GM12878 (cell line): ENCODE measurements around the gene ADCY5.

Source experiments
- CEBPB ChIP-seq, 2 experiments: fragments of 150-350 bp in 1 of 2; IDR thresholded peaks; 2 replicates each; pipeline ENCODE4 v1.6.1; 2012 to 2014; ENCODE audit warnings: low read depth in 2 of 2, low read length in 2 of 2, borderline replicate concordance in 1 of 2, inconsistent platforms in 1 of 2
- CREM ChIP-seq: IDR thresholded peaks from 2 replicates; pipeline ENCODE4 v1.6.1; 2014; ENCODE audit warnings: antibody characterized with exemption, low read depth
- EP300 ChIP-seq, 2 experiments: fragments of 150-350 bp in 1 of 2; IDR thresholded peaks; 2 replicates each; pipeline ENCODE4 v1.6.1; 2011 to 2012; ENCODE audit warnings: low read depth in 2 of 2, low read length in 2 of 2, borderline replicate concordance in 1 of 2, improper control_type of control experiment in 1 of 2, inconsistent platforms in 1 of 2; ENCODE audit not compliant: control insufficient read depth in 1 of 2
- EZH2 ChIP-seq: IDR thresholded peaks from 2 replicates; pipeline ENCODE4 v1.6.1; 2012; ENCODE audit warnings: low read depth, mild to moderate bottlenecking, control low read depth, inconsistent platforms, low read length, borderline replicate concordance; ENCODE audit not compliant: control insufficient read depth
- FOXK2 ChIP-seq: fragments of 450-650 bp; IDR thresholded peaks from 2 replicates; pipeline ENCODE4 v1.6.1; 2017; ENCODE audit warnings: mild to moderate bottlenecking, moderate library complexity
- MYB ChIP-seq: fragments of 150-350 bp; IDR thresholded peaks from 2 replicates; pipeline ENCODE4 v1.6.1; 2014; ENCODE audit warnings: mild to moderate bottlenecking, low read depth, low read length, borderline replicate concordance
- RFX5 ChIP-seq: IDR thresholded peaks from 2 replicates; pipeline ENCODE4 v1.6.1; 2011; ENCODE audit warnings: low read depth, low read length, improper control_type of control experiment
- ZZZ3 ChIP-seq: IDR thresholded peaks from 2 replicates; pipeline ENCODE4 v1.6.1; 2011; ENCODE audit warnings: low read depth; ENCODE audit not compliant: control insufficient read depth, insufficient read length
- TF ChIP-seq, protein P1 (sequence below), 3 experiments: IDR thresholded peaks in 2 of 3; conservative IDR thresholded peaks in 1 of 3; 2 replicates each; pipeline ENCODE4 v1.5.1; 2011; ENCODE audit warnings: low read depth in 3 of 3, low read length in 3 of 3, mild to moderate bottlenecking in 3 of 3, control low read depth in 2 of 3, moderate library complexity in 2 of 3, inconsistent platforms in 1 of 3, mixed read lengths in 1 of 3; ENCODE audit not compliant: control insufficient read depth in 2 of 3, insufficient read depth in 1 of 3; ENCODE audit errors: extremely low read depth in 1 of 3
- TF ChIP-seq, protein P2 (sequence below): fragments of 450-650 bp; IDR thresholded peaks from 2 replicates; pipeline ENCODE4 v1.6.1; 2017; ENCODE audit warnings: mild to moderate bottlenecking

GRCh38 chr3:123412811-123413604 lies 35.9 kb downstream of the ADCY5 start:
- TF ChIP-seq MYB, result no peak
- TF ChIP-seq CEBPB (IDR thresholded peaks at IDR 0.05; ENCODE audit: borderline replicate concordance in 1 of 2, low read depth in 2 of 2, low read length in 2 of 2), result no peak
- TF ChIP-seq EZH2, result no peak
- TF ChIP-seq, protein P1, sequence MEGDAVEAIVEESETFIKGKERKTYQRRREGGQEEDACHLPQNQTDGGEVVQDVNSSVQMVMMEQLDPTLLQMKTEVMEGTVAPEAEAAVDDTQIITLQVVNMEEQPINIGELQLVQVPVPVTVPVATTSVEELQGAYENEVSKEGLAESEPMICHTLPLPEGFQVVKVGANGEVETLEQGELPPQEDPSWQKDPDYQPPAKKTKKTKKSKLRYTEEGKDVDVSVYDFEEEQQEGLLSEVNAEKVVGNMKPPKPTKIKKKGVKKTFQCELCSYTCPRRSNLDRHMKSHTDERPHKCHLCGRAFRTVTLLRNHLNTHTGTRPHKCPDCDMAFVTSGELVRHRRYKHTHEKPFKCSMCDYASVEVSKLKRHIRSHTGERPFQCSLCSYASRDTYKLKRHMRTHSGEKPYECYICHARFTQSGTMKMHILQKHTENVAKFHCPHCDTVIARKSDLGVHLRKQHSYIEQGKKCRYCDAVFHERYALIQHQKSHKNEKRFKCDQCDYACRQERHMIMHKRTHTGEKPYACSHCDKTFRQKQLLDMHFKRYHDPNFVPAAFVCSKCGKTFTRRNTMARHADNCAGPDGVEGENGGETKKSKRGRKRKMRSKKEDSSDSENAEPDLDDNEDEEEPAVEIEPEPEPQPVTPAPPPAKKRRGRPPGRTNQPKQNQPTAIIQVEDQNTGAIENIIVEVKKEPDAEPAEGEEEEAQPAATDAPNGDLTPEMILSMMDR (IDR thresholded peaks at IDR 0.05 in 2 of 3, conservative IDR thresholded peaks at IDR 0.05 in 1 of 3; ENCODE audit: control insufficient read depth in 2 of 3, extremely low read depth in 1 of 3, insufficient read depth in 1 of 3, low read depth in 3 of 3, low read length in 3 of 3), result no peak
- TF ChIP-seq, protein P2, sequence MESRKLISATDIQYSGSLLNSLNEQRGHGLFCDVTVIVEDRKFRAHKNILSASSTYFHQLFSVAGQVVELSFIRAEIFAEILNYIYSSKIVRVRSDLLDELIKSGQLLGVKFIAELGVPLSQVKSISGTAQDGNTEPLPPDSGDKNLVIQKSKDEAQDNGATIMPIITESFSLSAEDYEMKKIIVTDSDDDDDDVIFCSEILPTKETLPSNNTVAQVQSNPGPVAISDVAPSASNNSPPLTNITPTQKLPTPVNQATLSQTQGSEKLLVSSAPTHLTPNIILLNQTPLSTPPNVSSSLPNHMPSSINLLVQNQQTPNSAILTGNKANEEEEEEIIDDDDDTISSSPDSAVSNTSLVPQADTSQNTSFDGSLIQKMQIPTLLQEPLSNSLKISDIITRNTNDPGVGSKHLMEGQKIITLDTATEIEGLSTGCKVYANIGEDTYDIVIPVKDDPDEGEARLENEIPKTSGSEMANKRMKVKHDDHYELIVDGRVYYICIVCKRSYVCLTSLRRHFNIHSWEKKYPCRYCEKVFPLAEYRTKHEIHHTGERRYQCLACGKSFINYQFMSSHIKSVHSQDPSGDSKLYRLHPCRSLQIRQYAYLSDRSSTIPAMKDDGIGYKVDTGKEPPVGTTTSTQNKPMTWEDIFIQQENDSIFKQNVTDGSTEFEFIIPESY, result no peak
- TF ChIP-seq FOXK2, result no peak
- TF ChIP-seq EP300 (IDR thresholded peaks at IDR 0.05; ENCODE audit: borderline replicate concordance in 1 of 2, control insufficient read depth in 1 of 2, low read depth in 2 of 2, low read length in 2 of 2), result no peak
- TF ChIP-seq RFX5, result no peak
- TF ChIP-seq ZZZ3, result no peak
- no peak for TF ChIP-seq CREM
